SK-N-SH treated with all-trans-retinoic acid at 6 μM for 48 hours (cell line): ENCODE data around the gene AMOTL1.

Experiments
- ATAC-seq: fragments of 200-7000 bp; cut with Tn5 transposase; 3 replicates; pipeline ENCODE4 v1.9.1; 2020; ENCODE audit warnings: mild to moderate bottlenecking, moderate library complexity
- ARNTL ChIP-seq: fragments of 450-650 bp; formaldehyde crosslinking; IDR thresholded peaks from 2 replicates; pipeline ENCODE4 v1.5.0; 2020; ENCODE audit warnings: low read depth, mild to moderate bottlenecking, moderate library complexity, borderline replicate concordance
- BACH2 ChIP-seq: fragments of 250-450 bp; sonication (Bioruptor Pico); IDR thresholded peaks from 2 replicates; pipeline ENCODE4 v1.9.0; 2021; ENCODE audit warnings: mild to moderate bottlenecking, borderline replicate concordance
- CSDC2 ChIP-seq: fragments of 250-450 bp; sonication (Bioruptor Pico); IDR thresholded peaks from 2 replicates; pipeline ENCODE4 v1.5.0; 2020; ENCODE audit warnings: mild to moderate bottlenecking, moderate library complexity
- ESRRG ChIP-seq: fragments of 250-450 bp; sonication (Bioruptor Pico); IDR thresholded peaks from 2 replicates; pipeline ENCODE4 v1.6.1; 2021; ENCODE audit warnings: mild to moderate bottlenecking
- GLIS3 ChIP-seq: fragments of 250-450 bp; sonication (Bioruptor Pico); IDR thresholded peaks from 2 replicates; pipeline ENCODE4 v1.5.0; 2020; ENCODE audit warnings: mild to moderate bottlenecking, moderate library complexity
- ISL1 ChIP-seq: fragments of 250-450 bp; sonication (Bioruptor Pico); IDR thresholded peaks from 2 replicates; pipeline ENCODE4 v2.1.2; 2022; ENCODE audit warnings: mild to moderate bottlenecking, moderate library complexity
- OSR1 ChIP-seq: fragments of 250-450 bp; sonication (Bioruptor Pico); IDR thresholded peaks from 2 replicates; pipeline ENCODE4 v1.8.0; 2022; ENCODE audit warnings: moderate library complexity, mild to moderate bottlenecking, inconsistent platforms
- SNAI2 ChIP-seq: fragments of 250-450 bp; sonication (Bioruptor Pico); IDR thresholded peaks from 2 replicates; pipeline ENCODE4 v1.5.0; 2020; ENCODE audit warnings: mild to moderate bottlenecking, moderate library complexity
- TOX ChIP-seq: fragments of 250-450 bp; sonication (Bioruptor Pico); IDR thresholded peaks from 2 replicates; pipeline ENCODE4 v1.8.0; 2021; ENCODE audit warnings: mild to moderate bottlenecking, moderate library complexity, borderline replicate concordance
- TSHZ2 ChIP-seq: fragments of 250-450 bp; sonication (Bioruptor Pico); IDR thresholded peaks from 2 replicates; pipeline ENCODE4 v1.5.0; 2020; ENCODE audit warnings: mild to moderate bottlenecking, moderate library complexity
- ZC3H10 ChIP-seq: fragments of 250-450 bp; sonication (Bioruptor Pico); IDR thresholded peaks from 2 replicates; pipeline ENCODE4 v1.5.1; 2021; ENCODE audit warnings: mild to moderate bottlenecking, moderate library complexity
- ZFP3 ChIP-seq: fragments of 250-450 bp; sonication (Bioruptor Pico); IDR thresholded peaks from 2 replicates; pipeline ENCODE4 v1.5.0; 2020; ENCODE audit warnings: mild to moderate bottlenecking, moderate library complexity
- ZFP30 ChIP-seq: fragments of 450-650 bp; formaldehyde crosslinking; IDR thresholded peaks from 2 replicates; pipeline ENCODE4 v1.5.0; 2022; ENCODE audit warnings: mild to moderate bottlenecking, moderate library complexity
- ZNF565 ChIP-seq: fragments of 450-650 bp; formaldehyde crosslinking; conservative IDR thresholded peaks from 2 replicates; pipeline ENCODE4 v1.5.0; 2020; ENCODE audit warnings: low read depth, mild to moderate bottlenecking, moderate library complexity
- ZNF8 ChIP-seq: fragments of 450-650 bp; formaldehyde crosslinking; IDR thresholded peaks from 2 replicates; pipeline ENCODE4 v1.5.0; 2020; ENCODE audit warnings: mild to moderate bottlenecking, moderate library complexity
- TF ChIP-seq, protein P1 (sequence below): fragments of 250-450 bp; sonication (Bioruptor Pico); IDR thresholded peaks from 2 replicates; pipeline ENCODE4 v1.8.0; 2021; ENCODE audit warnings: low read depth, mild to moderate bottlenecking, moderate library complexity, borderline replicate concordance

Gene AMOTL1

DNA sequence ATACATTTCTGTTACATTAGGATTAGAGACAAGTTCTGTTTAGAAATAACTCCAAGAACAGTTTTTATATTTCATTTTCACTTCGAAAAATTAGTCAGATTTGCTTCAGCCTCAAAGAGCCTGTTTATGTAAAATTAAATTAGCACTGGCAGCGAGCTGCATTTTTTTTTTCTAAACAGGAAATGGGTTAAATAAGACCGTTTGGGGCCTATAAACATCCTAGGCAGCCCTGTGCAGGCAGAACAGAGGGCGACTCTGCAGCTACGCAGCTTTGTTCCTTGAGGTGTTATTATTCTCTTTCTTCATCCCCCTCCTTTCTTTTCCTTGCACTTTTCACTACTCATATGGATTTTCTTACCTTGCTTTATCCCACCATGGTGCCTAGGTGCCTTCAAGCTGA is 156.5 kb downstream of the AMOTL1 start:
- ATAC-seq = peak; percentile 11; the same call in 1 of the 3 replicates
- TF ChIP-seq OSR1 (CRISPR knock-in tag) = no peak
- no peak for TF ChIP-seq ZFP3 (CRISPR knock-in tag)
- TF ChIP-seq TSHZ2 = no peak
- TF ChIP-seq BACH2 = no peak
- no peak for TF ChIP-seq ESRRG (CRISPR knock-in tag)
- TF ChIP-seq TOX (CRISPR knock-in tag) = no peak
- TF ChIP-seq ISL1 (CRISPR knock-in tag) = no peak
- TF ChIP-seq CSDC2 (CRISPR knock-in tag) = no peak
- TF ChIP-seq ZFP30 (CRISPR knock-in tag) = no peak
- TF ChIP-seq, protein P1, sequence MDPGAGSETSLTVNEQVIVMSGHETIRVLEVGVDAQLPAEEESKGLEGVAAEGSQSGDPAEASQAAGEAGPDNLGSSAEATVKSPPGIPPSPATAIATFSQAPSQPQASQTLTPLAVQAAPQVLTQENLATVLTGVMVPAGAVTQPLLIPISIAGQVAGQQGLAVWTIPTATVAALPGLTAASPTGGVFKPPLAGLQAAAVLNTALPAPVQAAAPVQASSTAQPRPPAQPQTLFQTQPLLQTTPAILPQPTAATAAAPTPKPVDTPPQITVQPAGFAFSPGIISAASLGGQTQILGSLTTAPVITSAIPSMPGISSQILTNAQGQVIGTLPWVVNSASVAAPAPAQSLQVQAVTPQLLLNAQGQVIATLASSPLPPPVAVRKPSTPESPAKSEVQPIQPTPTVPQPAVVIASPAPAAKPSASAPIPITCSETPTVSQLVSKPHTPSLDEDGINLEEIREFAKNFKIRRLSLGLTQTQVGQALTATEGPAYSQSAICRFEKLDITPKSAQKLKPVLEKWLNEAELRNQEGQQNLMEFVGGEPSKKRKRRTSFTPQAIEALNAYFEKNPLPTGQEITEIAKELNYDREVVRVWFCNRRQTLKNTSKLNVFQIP (CRISPR knock-in tag) = no peak
- TF ChIP-seq ARNTL (CRISPR knock-in tag) = no peak
- TF ChIP-seq ZNF565 (CRISPR knock-in tag) = no peak
- TF ChIP-seq ZNF8 (CRISPR knock-in tag) = no peak
- no peak for TF ChIP-seq ZC3H10 (CRISPR knock-in tag)
- no peak for TF ChIP-seq GLIS3 (CRISPR knock-in tag)

DNA sequence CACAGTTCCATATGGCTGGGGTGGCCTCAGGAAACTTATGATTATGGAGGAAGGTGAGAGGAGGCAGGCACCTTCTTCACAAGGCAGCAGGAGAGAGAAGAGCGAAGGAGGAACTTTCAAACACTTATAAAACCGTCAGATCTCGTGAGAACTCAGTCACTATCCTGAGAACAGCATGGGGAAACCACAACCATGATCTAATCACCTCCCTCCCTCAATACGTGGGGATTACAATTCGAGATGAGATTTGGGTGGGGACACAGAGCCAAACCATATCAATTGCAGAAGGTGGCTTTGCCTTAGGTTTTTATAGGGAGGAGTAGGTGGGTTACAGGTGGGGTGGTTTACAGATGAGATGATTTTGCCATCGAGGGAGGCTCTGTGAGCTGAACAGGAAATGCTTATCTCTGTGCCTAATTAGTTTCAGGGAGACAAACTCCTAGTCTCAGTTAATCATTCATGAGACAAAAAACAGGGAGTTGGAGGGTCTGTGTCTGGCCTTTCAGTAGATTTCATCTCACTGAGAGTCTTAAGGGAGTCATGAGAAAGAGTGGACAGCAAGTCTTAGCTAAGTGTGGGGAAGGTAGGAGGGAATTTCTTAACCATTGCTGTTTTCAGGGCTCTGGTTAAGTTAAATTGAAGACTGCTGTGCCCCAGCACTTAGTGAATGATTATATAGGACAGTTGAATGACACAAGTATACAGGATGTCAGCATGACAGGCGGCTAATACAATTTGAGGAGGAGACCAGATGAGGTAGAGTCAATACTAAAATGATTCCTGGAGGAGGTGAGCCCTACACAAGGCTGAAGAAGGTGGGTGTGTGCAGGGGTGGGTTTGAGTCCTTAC is 157.5 kb downstream of the AMOTL1 start:
- TF ChIP-seq SNAI2 (CRISPR knock-in tag) (no peak), TSHZ2 (0 out of 2 replicates have a peak, but pooled peaks have one; percentile 14)
- no peak for ATAC-seq

DNA sequence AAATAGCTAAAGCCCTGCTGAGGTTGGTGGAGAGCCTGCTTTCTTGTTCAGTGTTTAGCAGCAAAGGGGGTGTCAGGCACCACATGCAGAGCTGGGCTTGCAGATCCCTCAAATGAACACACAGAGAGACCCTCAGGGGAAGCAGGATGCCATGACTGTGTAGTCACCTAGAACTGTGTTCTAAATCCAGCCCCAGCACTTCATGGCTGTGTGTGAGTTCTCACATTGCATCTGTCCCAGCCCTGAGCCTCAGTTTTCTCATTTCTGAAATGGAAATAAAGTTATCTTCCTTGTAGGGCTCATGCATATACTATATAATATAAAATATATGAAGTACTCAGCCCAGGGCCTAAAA is 158.1 kb downstream of the AMOTL1 start:
- TF ChIP-seq ZC3H10 (CRISPR knock-in tag) = no peak
- no peak for TF ChIP-seq ZNF565 (CRISPR knock-in tag)
- no peak for TF ChIP-seq ESRRG (CRISPR knock-in tag)
- TF ChIP-seq ARNTL (CRISPR knock-in tag) = no peak
- TF ChIP-seq, all 23 proteins: peak for 0
- ATAC-seq = peak; percentile 15
